GOT3 (cell line): ENCODE data around the gene NPHP4.

ENCODE experiments used
- DNase-seq: peaks from one replicate; lab custom pipeline; 2025; ENCODE audit warnings: mixed read lengths; lab: John Stamatoyannopoulos, UW

Gene NPHP4

GRCh38 chr1:5891736-5892135, 100.5 kb downstream of the NPHP4 start:
- no peak for DNase-seq

- no peak for DNase-seq
Observed at GRCh38 chr1:5891137-5891536, 101.1 kb downstream of the NPHP4 start.

- no peak for DNase-seq
Observed at GRCh38 chr1:5890346-5891106, 101.7 kb downstream of the NPHP4 start.

- no peak for DNase-seq
Observed at GRCh38 chr1:5889901-5890300, 102.3 kb downstream of the NPHP4 start.

GRCh38 chr1:5889462-5889861, 102.8 kb downstream of the NPHP4 start:
- DNase-seq, result no peak

DNA sequence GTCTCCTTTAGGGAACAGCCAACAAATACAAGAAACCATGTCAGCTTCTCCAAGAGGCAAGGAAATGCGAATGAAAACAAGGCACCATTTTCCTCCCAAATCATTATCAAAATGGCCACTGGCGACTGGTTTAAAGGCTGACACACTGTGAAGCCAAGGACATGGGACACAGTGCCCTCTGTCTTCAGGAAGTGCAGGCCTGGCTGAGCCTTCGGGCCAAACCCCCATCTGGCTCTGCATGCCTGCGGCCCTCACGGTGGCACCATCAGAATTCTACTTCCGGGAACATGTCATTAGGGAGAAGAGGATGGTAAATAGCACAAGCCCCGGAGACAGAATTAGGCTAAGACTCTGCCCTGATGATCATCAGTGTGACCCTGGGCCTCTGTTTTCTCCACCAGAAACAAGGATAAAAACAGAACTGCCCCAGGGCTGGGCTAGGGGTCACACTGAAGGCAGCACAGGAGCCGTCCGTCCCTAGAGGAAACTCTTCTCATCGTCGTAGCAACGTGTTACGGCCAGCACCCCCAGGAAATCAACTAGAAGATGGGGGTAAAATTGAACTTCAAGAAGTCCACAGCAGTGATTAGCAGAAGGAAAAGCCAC, 103.5 kb downstream of the NPHP4 start:
- no peak for DNase-seq

GRCh38 chr1:5887971-5888361, 104.3 kb downstream of the NPHP4 start:
- DNase-seq, result no peak

DNA sequence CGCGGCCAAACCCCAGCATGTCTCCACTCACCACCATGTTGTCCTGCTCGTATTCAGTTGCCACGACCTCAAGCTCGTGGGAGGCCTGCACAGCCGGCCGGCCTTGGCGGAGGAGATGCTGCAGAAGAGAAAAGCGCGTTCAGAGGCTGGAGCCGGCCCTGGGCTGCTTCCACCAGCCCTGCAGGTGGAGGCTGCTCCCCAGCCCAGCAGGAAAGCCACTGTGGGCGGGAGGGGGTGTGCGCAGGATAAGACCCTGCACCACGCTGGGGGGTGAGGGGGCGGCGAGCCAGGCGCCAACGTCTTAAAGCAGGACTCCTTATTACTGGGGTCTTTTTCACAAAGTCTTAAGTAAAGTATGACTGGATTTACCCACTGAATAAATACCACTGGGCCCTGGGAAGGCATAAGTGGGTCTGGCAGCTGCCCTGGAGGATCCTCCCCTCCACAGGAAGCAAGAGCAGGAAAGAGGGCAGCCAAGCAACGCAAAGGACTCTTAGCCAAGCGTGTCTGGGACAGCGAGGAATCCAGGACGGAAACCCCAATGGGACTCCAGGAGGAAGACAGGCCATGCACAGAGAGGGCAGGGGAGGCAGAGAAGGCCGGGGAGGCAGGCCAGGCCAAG, 104.8 kb downstream of the NPHP4 start:
- DNase-seq, result no peak

GRCh38 chr1:5886541-5887348, 105.5 kb downstream of the NPHP4 start:
- DNase-seq, result no peak

GRCh38 chr1:5886140-5886483, 106.1 kb downstream of the NPHP4 start:
- no peak for DNase-seq

DNA sequence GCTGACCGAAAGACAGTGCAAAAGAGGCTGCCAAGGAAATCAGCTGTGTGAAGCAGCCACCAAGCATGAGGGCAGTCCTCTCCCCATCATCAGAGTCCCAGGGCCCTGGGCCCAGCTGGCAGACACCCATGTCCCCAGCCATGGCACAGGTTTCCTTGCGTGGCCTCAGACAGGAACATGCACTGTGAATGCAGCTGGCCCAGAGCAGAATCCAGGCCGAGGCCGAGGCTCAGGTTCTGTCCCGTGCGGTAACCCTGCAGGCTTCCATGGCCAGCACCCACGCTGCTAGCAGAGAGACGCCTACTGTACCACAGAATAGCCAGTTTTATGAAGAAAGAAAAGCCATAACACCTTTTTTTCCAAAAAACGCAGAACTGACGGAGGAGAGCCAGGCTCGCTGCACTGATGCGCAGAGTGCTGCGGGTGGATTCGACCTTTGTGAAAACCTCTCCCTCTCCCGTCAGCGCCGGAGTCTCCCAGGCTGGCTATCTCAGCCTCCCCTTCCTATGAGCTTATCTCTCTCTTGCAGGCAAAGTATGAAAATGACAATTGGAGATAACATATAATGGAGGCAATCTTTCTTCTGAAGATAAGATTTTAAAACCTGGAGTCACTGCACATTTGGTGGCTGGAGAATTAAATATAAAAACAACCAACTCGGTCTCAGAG, 106.6 kb downstream of the NPHP4 start:
- no peak for DNase-seq

GRCh38 chr1:5884110-5884509, 108.1 kb downstream of the NPHP4 start:
- no peak for DNase-seq

GRCh38 chr1:5883129-5884048, 108.8 kb downstream of the NPHP4 start:
- no peak for DNase-seq

GRCh38 chr1:5882367-5883128, 109.7 kb downstream of the NPHP4 start:
- DNase-seq, result no peak

- no peak for DNase-seq
Observed at GRCh38 chr1:5881526-5882222, 110.6 kb downstream of the NPHP4 start.

- no peak for DNase-seq
Observed at GRCh38 chr1:5880630-5881405, 111.4 kb downstream of the NPHP4 start.

DNA sequence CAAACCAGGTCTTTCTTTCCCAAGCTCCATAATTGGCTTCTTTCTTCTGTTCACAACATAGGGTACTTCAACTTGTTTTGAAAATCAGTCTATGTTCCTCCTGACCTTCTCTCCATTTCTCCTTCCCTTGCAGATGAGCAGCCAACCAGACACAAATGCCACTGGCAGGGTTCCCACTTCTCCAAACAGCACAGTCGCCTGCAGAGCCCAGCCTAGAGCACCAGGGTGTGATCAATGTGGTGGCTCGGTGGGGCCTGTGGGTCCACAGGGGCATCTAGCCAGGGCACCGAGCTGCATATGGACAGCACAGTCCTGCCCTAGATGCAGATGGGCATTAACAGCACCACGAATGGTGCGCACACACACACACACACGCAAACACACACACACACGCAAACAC, 112.8 kb downstream of the NPHP4 start:
- DNase-seq, result no peak

DNA sequence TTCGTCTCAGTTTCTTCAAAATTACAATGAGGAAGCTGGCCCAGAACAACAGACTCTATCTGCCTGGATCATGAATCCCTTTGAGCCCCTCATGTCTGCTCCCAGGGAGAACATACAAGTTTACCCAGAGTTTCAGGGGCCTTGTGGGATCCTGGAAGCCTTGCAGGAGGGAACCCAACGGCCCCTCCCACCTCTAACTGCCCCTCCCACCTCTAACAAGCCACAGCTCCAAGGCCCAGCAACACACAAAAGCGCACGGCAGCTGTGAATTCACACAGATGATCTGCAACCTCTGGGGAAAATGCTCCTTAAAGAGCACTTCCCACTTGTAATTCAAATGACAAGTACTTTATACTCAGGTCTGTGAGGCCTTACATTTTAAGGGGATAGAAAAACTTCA, 113.3 kb downstream of the NPHP4 start:
- DNase-seq, result no peak
